NCI-H2227 treated with DMSO at 0.1 percent for 48 hours (cell line): ENCODE results near the gene PPP1R12B.
A peak's percentile ranks its signal among the peaks of the same experiment; 100 is the strongest.
"Not testable (repeated sequence)": the region's sequence is repeated elsewhere in the genome, so short reads cannot be mapped to it uniquely, and the experiment has no call there.

Experiments
- DNase-seq: peaks from one replicate; lab custom pipeline; 2025; lab: John Stamatoyannopoulos, UW

PPP1R12B gene

GRCh38 chr1:202483362-202483761 lies 134.9 kb downstream of the PPP1R12B start:
- DNase-seq: not testable (repeated sequence)

GRCh38 chr1:202484032-202484431 lies 135.5 kb downstream of the PPP1R12B start:
- DNase-seq: not testable (repeated sequence)

GRCh38 chr1:202484820-202485219 lies 136.3 kb downstream of the PPP1R12B start:
- DNase-seq: not testable (repeated sequence)

GRCh38 chr1:202488178-202488649 lies 139.7 kb downstream of the PPP1R12B start:
- DNase-seq: not testable (repeated sequence)

GRCh38 chr1:202489101-202489500 lies 140.6 kb downstream of the PPP1R12B start:
- DNase-seq: not testable (repeated sequence)

GRCh38 chr1:202493112-202493511 lies 144.6 kb downstream of the PPP1R12B start:
- not testable (repeated sequence) for DNase-seq

GRCh38 chr1:202498542-202498941 lies 150.0 kb downstream of the PPP1R12B start:
- DNase-seq: no peak

GRCh38 chr1:202499997-202500396 lies 151.5 kb downstream of the PPP1R12B start:
- DNase-seq: not testable (repeated sequence)

GRCh38 chr1:202501281-202501680 lies 152.8 kb downstream of the PPP1R12B start:
- peak; percentile 16 for DNase-seq

- no peak for DNase-seq
These were observed 156.9 kb downstream of the PPP1R12B start for GRCh38 chr1:202505356-202505755.

GRCh38 chr1:202505880-202506575 lies 157.5 kb downstream of the PPP1R12B start:
- not testable (repeated sequence) for DNase-seq

- not testable (repeated sequence) for DNase-seq
These were observed 160.4 kb downstream of the PPP1R12B start for GRCh38 chr1:202508863-202509262.

GRCh38 chr1:202513875-202514274 lies 165.4 kb downstream of the PPP1R12B start:
- DNase-seq: not testable (repeated sequence)

GRCh38 chr1:202516434-202516877 lies 168.0 kb downstream of the PPP1R12B start:
- no peak for DNase-seq

GRCh38 chr1:202517146-202517545 lies 168.6 kb downstream of the PPP1R12B start:
- not testable (repeated sequence) for DNase-seq

- not testable (repeated sequence) for DNase-seq
These were observed 169.7 kb downstream of the PPP1R12B start for GRCh38 chr1:202518180-202518579.

GRCh38 chr1:202518905-202519304 lies 170.4 kb downstream of the PPP1R12B start:
- DNase-seq: not testable (repeated sequence)

- DNase-seq: not testable (repeated sequence)
These were observed 171.8 kb downstream of the PPP1R12B start for GRCh38 chr1:202520129-202520856.

- not testable (repeated sequence) for DNase-seq
These were observed 172.3 kb downstream of the PPP1R12B start for GRCh38 chr1:202520857-202521216.

GRCh38 chr1:202521484-202521883 lies 173.0 kb downstream of the PPP1R12B start:
- DNase-seq: not testable (repeated sequence)

- DNase-seq: no peak
These were observed 173.4 kb downstream of the PPP1R12B start for GRCh38 chr1:202521886-202522285.

- not testable (repeated sequence) for DNase-seq
These were observed 177.6 kb downstream of the PPP1R12B start for GRCh38 chr1:202526056-202526455.
